Measurements from ENCODE around the gene SLFN13. TPM values are rescaled to one million over a fixed set of nuclear protein-coding genes. Genes with fewer than 3 reads are reported as not detected.

SLFN13 gene
- total RNA-seq, 4 donors from 2014 or later, result 3.1 to 9.6 (median 5.8) TPM

DNA sequence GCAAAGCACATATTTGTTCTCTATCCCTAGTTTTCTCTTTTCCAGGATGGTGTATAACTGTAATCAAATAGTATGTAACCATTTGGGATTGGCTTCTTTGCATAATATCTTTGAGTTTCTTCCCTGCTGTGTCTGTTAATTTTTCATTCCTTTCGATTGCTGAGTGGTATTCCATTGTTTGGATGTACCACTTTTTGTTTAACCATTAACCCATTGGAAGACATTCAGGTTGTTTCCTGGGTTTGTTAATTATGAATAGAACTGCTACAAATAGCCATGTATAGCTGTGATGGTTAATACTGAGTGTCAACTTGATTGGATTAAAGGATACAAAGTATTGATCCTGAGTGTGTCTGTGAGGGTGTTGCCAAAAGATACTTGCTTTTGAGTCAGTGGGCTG lies 4.6 kb upstream of the SLFN13 start:
- TF ChIP-seq, protein P1, sequence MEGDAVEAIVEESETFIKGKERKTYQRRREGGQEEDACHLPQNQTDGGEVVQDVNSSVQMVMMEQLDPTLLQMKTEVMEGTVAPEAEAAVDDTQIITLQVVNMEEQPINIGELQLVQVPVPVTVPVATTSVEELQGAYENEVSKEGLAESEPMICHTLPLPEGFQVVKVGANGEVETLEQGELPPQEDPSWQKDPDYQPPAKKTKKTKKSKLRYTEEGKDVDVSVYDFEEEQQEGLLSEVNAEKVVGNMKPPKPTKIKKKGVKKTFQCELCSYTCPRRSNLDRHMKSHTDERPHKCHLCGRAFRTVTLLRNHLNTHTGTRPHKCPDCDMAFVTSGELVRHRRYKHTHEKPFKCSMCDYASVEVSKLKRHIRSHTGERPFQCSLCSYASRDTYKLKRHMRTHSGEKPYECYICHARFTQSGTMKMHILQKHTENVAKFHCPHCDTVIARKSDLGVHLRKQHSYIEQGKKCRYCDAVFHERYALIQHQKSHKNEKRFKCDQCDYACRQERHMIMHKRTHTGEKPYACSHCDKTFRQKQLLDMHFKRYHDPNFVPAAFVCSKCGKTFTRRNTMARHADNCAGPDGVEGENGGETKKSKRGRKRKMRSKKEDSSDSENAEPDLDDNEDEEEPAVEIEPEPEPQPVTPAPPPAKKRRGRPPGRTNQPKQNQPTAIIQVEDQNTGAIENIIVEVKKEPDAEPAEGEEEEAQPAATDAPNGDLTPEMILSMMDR (IDR thresholded peaks at IDR 0.05; ENCODE audit: low read depth), result no peak

DNA sequence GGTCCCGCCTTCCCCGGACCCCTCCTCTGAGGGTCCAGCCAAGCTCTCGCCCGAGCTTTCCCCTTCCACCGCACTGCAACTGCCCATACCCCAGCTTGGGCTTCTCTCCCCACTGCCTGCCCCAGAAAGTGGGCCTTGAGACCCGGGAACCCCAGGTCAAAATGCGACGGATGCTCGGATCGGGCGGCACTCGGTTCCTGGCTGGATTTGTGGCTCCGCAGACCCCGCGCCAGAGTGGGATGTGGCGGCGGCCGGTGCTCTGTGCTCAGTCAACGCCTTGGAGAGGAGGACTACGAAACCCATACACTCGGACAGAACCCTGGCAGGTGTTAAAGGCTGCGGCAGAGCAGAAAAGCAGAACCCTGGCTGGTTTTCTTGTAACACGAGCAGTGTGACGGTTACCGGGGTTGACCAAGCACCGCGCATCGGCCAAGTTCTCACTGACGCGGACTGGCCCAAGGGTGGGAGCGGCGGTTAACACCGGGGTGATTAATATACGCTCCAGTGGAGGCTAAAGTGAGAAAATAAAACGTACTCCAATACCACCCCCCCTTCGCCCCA lies 885 bp upstream of the SLFN13 start:
- TF ChIP-seq, protein P1 (IDR thresholded peaks at IDR 0.05; ENCODE audit: low read depth), result no peak

DNA sequence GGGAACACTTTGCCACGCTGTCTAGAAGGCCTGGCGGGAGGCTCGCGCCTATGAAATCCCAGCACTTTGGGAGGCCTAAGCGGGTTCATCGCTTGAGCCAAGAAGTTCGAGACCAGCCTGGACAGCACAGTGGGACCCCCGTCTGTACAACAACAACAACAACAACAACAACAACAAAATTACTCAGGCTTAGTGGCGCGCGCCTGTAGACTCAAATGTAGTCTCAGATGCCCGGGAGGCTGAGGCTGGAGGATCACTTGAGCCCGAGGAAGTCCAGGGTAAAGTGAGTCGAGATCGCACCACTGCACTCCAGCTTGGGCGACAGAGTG lies 297 bp upstream of the SLFN13 start:
- TF ChIP-seq, protein P1 (IDR thresholded peaks at IDR 0.05; ENCODE audit: low read depth), result no peak

DNA sequence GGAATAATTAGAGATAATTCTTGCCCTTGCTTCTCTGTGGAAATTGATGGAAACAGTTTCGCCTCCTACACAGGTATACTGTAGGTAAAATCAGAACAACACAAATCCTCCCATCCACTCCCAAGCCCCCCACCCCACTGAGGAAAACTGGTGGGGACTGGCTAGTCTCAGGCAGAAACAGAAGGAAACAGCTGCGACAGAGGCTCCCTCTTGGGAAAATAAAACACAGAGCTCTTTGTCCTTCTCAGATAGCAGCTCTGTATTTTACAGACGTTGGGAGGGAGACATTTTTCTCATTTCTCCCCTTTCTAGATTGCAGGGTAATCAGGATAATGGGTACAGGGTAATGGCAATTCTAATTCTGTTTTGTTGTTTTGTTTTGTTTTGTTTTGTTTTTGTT lies 1.1 kb downstream of the SLFN13 start:
- TF ChIP-seq, protein P1 (IDR thresholded peaks at IDR 0.05; ENCODE audit: low read depth), result no peak

DNA sequence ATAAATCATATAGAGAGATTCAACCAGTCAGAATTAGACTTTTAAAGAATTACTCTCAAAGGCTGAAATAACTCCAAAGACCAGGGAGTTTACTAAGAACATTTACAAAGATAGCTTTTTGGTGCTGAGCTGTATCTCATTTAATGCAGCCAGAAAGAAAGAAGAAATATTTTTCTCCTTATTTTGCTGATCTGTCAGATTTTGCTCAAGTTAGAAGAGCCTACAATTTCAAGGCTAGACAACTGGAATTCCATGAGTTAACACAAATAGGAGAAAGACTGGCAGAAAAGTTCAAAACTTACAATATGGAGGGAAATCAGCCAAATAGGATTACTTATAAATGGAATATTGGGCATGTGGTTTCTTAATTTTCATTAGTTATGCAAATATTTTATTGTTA lies 10.1 kb downstream of the SLFN13 start:
- TF ChIP-seq, protein P1 (IDR thresholded peaks at IDR 0.05; ENCODE audit: low read depth), result no peak

DNA sequence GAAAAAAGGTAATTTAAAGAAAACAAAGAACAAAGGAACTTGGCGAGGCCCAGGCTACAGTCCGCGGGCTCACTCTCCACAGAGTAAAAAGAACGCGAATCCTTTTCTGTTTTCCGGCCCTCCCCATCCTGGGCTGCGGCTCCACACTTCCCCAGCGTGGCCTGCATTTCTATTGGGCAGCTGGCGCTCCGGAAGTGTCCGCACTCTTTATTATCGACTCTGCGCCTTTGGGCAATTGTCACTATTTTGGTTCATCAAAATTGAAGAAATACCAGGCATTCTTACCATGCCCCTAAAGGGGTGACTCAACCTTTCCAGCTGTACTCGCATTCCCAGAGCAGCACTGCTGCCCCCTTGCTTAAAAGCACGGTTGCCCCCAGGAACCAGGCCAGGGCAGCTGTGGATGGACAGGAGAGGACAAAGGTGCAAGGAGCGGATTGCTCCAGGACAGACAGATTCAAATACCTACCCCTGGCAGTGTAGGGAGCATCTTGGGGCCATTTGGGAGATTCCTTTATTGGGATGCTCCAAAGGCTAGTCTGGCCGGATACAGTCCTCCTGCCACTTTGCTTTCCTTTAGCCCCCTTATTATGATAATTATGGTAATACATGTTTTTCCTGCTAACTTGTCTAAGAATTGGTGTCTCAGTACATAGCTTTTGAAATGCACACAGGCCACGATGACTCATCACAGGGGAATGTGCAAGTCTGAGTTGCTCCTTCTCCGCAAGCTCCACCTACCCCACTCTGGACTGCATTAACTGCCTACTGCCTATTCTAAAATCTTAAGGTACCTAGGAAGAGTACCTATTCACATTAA lies 15.3 kb downstream of the SLFN13 start:
- TF ChIP-seq, protein P1 (IDR thresholded peaks at IDR 0.05; ENCODE audit: low read depth), result no peak

DNA sequence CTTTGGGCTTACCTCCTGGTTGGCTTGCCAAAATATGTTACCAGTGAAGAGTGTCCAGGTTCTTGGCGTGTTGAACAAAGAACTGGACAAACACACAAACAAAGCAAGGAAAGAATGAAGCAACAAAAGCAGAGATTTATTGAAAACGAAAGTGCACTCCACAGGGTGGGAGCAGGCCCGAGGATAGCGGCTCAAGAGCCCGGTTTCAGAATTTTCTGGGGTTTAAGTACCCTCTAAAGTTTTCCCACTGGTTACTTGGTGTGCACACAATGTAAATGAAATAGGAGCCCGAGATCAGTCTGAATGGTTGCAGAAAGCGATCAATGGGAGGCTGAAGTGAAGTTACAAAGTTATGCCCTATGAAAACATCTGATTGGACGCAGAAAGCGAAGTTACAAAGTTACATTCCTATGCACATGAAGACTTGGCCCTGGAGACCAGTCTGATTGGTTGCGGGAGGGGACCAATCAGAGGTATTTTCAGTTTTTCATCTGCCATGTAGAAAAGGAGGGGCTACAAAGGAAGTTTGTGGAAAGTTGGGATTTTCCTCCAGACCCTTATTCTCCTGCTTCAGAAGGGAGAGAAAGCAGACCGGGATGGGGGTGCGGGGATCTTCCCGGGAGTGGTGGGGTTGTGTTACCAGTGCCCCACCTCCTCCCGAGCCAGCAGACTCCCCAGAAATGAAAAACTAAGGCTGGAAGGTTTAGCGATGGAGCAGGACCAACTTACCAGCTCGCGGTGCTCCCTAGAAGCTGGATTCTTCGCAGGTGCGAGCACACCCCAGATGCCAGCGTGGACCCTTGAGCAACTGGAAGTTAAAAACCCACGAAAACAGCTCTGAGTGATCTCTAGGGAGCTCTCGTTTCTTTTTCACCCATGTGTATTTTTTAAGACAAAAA lies 16.1 kb downstream of the SLFN13 start, which contains the start of gene SLFN12:
Gene SLFN12 (minus strand): TSS at position 325 of the 899 bp plus-strand sequence. CDS start 9,472 bp downstream, outside the sequence.
- TF ChIP-seq, protein P1 (IDR thresholded peaks at IDR 0.05; ENCODE audit: low read depth), result no peak

All from subcutaneous adipose tissue (tissue), 4 donors.